Nephron progenitor cell (in vitro differentiated cells): ENCODE data around the gene TBCCD1.

Source experiments
- DNase-seq: peaks from one replicate; pipeline ENCODE4 v3.0.0; 2021
- H3K27ac Mint-ChIP-seq: 2 replicates; pipeline ENCODE4 v1.8.0; 2021; ENCODE audit warnings: mild to moderate bottlenecking, moderate library complexity, mixed read lengths
- H3K27me3 Mint-ChIP-seq: 2 replicates; pipeline ENCODE4 v1.8.0; 2021; ENCODE audit warnings: mild to moderate bottlenecking, low read depth, mixed read lengths; ENCODE audit not compliant: poor library complexity
- H3K36me3 Mint-ChIP-seq: 2 replicates; pipeline ENCODE4 v1.8.0; 2021; ENCODE audit warnings: low read depth, mixed read lengths
- H3K4me1 Mint-ChIP-seq: 2 replicates; pipeline ENCODE4 v1.8.0; 2021; ENCODE audit warnings: mixed read lengths
- H3K4me3 Mint-ChIP-seq: 2 replicates; pipeline ENCODE4 v1.8.0; 2021; ENCODE audit warnings: mild to moderate bottlenecking, moderate library complexity, mixed read lengths
- H3K9me3 Mint-ChIP-seq: 2 replicates; pipeline ENCODE4 v1.8.0; 2021; ENCODE audit warnings: mild to moderate bottlenecking, moderate library complexity, mixed read lengths
- TF ChIP-seq, protein P1 (sequence below): fragments of 200-600 bp; sonication (generic); IDR thresholded peaks from 2 replicates; pipeline ENCODE4 v1.5.0; 2021; ENCODE audit warnings: antibody characterized with exemption

Gene TBCCD1

DNA sequence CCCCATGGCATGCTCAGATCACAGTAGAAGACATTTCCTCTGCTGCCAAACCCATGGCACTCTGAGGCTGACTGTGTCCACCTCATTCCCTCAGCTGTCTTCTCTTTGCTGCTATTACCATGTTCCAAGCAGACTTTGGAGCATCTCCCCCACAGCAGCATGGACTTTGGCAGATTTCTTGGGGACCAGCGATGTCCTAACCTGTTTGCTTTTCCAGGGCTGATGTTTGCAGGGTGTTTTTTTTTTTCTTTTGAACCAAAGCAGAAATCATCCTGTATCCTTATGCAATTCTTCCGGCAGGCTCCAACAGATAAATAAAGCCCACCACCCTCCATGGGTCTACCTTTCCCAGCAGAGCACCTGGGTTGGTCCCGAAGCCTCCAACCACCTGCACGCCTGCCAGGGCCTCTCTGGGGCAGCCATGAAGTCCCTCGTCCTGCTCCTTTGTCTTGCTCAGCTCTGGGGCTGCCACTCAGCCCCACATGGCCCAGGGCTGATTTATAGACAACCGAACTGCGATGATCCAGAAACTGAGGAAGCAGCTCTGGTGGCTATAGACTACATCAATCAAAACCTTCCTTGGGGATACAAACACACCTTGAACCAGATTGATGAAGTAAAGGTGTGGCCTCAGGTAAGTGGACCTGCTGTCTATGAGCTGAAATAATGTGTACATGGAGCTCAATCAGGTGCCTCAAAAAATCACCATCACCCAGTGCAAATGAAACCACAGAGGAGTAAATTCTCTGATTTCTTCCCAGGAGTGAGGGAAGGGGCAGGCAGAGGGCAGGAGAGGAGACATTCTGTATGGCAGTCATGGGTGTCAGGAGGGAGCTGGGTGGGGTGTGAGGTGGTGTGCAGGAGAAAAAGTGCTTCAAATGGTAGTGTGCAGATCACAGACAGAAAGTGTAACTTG, 45.8 kb upstream of the TBCCD1 start, which contains the start of gene AHSG:
Gene AHSG (plus strand): TSS at position 340 of the 916 bp plus-strand sequence. CDS start 82 bp downstream, at position 422.
- H3K27ac Mint-ChIP-seq = no peak within 1 kb of the TSS
- H3K4me1 Mint-ChIP-seq = peaks cover 5% of the 10 kb centered on the region
- no peak within 1 kb of the TSS for H3K4me3 Mint-ChIP-seq
- TF ChIP-seq, protein P1, sequence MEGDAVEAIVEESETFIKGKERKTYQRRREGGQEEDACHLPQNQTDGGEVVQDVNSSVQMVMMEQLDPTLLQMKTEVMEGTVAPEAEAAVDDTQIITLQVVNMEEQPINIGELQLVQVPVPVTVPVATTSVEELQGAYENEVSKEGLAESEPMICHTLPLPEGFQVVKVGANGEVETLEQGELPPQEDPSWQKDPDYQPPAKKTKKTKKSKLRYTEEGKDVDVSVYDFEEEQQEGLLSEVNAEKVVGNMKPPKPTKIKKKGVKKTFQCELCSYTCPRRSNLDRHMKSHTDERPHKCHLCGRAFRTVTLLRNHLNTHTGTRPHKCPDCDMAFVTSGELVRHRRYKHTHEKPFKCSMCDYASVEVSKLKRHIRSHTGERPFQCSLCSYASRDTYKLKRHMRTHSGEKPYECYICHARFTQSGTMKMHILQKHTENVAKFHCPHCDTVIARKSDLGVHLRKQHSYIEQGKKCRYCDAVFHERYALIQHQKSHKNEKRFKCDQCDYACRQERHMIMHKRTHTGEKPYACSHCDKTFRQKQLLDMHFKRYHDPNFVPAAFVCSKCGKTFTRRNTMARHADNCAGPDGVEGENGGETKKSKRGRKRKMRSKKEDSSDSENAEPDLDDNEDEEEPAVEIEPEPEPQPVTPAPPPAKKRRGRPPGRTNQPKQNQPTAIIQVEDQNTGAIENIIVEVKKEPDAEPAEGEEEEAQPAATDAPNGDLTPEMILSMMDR = no peak
- H3K9me3 Mint-ChIP-seq = no peaks in the 10 kb centered on the region
- peaks cover 46% of the 10 kb centered on the region for H3K27me3 Mint-ChIP-seq
- H3K36me3 Mint-ChIP-seq = no peaks in the 10 kb centered on the region
- no peak for DNase-seq

DNA sequence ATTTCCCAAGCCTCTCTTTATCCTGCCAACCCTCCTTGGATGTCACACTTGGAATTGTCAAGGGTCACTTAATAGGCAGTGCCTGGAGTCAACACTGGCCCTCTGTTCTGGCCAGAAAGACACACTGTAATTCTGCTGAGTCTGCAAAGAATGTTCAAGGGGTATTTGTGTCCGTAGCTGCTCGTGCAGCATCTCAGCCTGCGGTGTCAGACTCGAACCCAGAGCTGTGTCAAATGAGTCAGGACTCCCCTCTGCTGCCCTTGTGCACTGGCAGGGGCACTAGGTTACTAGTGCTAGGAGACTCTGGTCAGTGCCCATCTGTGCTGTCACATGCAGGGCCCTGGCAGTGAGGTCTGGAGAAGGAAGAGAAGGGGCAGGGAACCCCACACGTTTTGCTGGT, 44.9 kb upstream of the TBCCD1 start:
- Mint-ChIP-seq H3K4me3 (no peak overlapping the region), H3K36me3 (no peaks in the 10 kb centered on the region), H3K27ac (no peak overlapping the region), H3K27me3 (peaks cover 37% of the 10 kb centered on the region), H3K4me1 (peaks cover 5% of the 10 kb centered on the region), H3K9me3 (no peaks in the 10 kb centered on the region)
- TF ChIP-seq, protein P1 = no peak
- no peak for DNase-seq

DNA sequence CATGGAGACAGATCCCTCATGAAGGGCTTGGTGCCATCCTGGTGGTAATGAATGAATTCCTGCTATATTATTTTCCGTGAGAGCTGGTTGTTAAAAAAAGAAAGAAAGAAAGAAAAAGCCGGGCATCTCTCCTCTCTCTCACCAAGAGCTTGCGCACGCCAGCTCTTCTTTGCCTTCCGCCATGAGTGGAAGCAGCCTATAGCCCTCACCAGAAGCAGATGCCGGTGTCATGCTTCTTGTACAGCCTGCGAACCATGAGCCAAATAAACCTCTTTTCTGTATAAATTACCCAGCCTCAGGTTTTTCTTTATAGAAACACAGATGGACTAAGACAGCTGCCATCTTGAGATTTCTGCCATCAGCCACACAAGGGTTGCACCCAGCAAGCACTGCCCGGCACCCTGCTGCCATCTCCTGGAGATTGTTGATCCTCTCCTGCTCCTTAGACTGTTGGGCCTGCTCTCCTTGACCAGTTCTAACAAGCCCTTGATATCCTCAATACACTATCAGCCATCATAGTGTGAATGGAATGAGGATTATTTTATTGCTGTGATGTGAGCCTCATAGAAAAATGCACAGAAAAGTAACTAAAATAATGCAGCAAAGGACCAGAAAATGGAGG, 42.2 kb upstream of the TBCCD1 start:
- H3K36me3 Mint-ChIP-seq = no peaks in the 10 kb centered on the region
- no peak overlapping the region for H3K27ac Mint-ChIP-seq
- TF ChIP-seq, protein P1 = no peak
- no peak overlapping the region for H3K4me3 Mint-ChIP-seq
- no peak for DNase-seq
- H3K9me3 Mint-ChIP-seq = no peaks in the 10 kb centered on the region
- H3K4me1 Mint-ChIP-seq = no peaks in the 10 kb centered on the region
- H3K27me3 Mint-ChIP-seq = peaks cover 26% of the 10 kb centered on the region

GRCh38 chr3:186608624-186609215, 41.6 kb upstream of the TBCCD1 start:
- H3K4me3 Mint-ChIP-seq = no peak overlapping the region
- H3K4me1 Mint-ChIP-seq = no peaks in the 10 kb centered on the region
- DNase-seq = no peak
- peaks cover 26% of the 10 kb centered on the region for H3K27me3 Mint-ChIP-seq
- H3K9me3 Mint-ChIP-seq = no peaks in the 10 kb centered on the region
- TF ChIP-seq, protein P1 = no peak
- H3K27ac Mint-ChIP-seq = no peak overlapping the region
- no peaks in the 10 kb centered on the region for H3K36me3 Mint-ChIP-seq

GRCh38 chr3:186605561-186606545, 38.7 kb upstream of the TBCCD1 start:
- H3K27me3 Mint-ChIP-seq = peaks cover 23% of the 10 kb centered on the region
- no peak overlapping the region for H3K27ac Mint-ChIP-seq
- no peaks in the 10 kb centered on the region for H3K36me3 Mint-ChIP-seq
- DNase-seq = no peak
- TF ChIP-seq, protein P1 = no peak
- no peaks in the 10 kb centered on the region for H3K9me3 Mint-ChIP-seq
- H3K4me3 Mint-ChIP-seq = no peak overlapping the region
- no peaks in the 10 kb centered on the region for H3K4me1 Mint-ChIP-seq
